HG02840 (cell line): ENCODE measurements around the gene GPC4.

Experiments used
- ATAC-seq: cut with Tn5 transposase; IDR thresholded peaks from one replicate; pipeline ENCODE4 v1.9.1; 2021; ENCODE audit warnings: mild to moderate bottlenecking, moderate library complexity, moderate number of reproducible peaks; ENCODE audit not compliant: unreplicated experiment, low FRiP score

The GPC4 gene

GRCh38 chrX:133250184-133251100 lies 164.8 kb downstream of the GPC4 start:
- ATAC-seq = no peak
